Glomerular visceral epithelial cell (primary cell): ENCODE measurements around the gene SEMA7A.
"Not testable (repeated sequence)": the region's sequence is repeated elsewhere in the genome, so short reads cannot be mapped to it uniquely, and the experiment has no call there.

Experiments used
- DNase-seq: peaks from one replicate; pipeline ENCODE4 v3.0.0-alpha.2; 2016; ENCODE audit errors: extremely low spot score

SEMA7A gene

GRCh38 chr15:74373056-74373650 is 60.6 kb downstream of the SEMA7A start:
- DNase-seq: no peak

DNA sequence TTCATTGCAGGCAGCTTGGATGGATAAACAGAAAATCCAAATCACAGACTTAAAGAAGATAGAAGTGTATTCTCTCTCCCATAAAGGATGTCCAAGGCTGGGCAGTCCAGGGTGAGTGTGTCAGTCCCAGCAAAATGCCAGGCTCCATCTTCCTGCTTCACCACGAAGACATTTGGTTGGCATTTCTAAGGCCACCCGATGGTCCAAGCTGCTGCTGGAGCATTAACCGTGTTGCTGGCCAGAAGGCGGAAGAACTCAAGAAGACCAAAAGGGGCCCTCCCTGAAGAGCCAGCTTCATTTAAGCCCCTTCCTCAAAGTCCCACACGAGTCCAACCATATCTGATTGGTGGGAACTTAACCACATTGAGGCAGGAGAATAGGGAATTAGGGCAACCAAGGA is 63.3 kb downstream of the SEMA7A start:
- no peak for DNase-seq

DNA sequence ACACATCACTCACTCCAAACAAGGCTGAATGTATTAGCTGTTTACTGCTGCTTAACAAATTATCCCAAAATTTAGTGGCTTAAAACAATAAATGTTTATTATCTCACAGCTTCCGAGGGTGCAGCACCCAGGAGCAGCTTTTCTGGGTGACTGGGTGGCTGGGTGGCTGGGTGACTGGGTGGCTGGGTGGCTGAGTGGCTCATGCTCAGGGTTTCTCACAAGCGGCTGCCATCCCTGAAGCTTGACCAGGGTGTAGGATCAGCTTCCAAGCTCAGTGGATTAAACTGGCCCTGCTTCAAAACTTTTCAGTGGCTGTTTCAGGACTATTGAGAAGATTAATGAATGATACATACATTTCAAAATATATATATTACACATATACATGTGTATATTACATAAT is 64.0 kb downstream of the SEMA7A start:
- DNase-seq: no peak

DNA sequence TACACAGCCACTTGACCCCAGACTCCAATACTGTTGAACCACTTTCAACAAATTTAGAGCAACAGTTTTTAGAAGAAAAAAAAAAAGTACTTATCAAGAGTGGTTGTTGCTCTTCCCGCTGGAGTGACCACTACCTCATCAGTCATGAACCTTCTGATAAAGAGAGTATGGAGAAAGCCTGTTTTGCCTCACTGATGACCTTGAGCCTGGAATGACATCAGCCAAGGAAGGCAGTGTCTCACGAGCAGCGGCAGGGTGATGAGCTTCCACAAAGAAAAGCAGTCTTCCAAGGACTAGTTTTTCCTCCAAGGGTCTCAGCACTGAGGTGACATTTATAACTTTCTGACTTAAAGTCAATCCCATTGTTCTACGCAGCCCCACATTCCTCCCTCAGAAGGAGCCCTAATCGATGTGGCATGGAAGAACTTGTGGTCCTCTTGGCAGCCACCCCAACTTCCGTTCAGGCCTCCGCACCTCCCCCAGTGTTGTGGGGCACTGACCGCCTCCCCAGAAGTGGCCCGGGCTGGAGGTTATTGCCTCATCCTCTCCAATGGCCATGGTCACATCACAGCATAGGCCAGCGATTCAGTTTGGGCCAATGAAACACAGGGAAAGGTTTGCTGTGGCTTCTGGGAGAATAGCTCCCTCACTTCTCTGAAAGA is 64.5 kb downstream of the SEMA7A start:
- DNase-seq: no peak

DNA sequence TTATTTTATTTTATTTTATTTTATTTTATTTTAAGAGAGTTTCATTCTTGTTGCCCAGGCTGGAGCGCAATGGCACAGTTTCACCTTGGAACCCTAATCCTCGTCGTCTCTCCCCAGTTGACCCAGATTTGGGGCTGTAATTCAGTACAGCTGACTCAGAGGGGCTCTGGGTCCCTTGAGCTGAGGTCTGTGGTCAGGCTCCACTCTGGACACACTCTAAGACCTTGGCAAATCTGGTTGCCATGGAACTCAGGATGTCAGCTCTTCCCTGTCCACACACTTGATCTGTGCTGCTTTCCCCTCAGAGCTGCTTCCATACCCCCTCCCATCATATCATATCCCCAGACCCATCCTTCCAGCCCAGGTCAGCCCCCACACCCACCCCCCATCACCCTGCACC is 65.6 kb downstream of the SEMA7A start:
- no peak for DNase-seq

DNA sequence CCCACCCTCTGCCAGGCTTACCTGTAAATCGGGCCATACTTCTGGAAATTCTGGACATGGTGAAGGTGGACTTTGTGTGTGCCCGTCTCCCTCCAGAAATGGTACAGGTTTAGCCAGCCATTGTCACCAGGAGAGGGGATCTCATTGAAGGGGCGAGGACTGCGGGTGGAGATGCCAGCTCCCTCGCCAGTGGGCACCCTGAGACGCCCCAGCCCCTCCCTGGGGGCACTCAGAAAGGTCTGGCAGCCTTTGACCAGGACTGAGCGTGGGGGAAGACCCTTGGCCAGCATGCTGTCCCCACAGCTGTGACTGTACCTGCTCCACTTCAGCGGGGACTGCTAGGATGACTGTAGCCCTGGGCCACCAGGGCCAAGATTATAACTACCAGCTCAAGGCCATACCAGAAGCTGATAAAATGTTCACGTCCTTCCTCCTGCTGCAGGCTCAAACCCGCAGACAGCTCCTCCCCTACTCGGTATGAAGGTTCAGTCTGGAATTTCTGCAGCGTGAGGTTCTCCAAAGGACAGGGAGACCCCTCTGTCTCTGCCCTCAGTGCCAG is 66.4 kb downstream of the SEMA7A start, which contains the start of gene CYP11A1:
TSS of gene CYP11A1 (minus strand) at position 351 of the 559 bp plus-strand sequence. CDS start at position 290, 61 bp downstream.
- DNase-seq: no peak

GRCh38 chr15:74365598-74366445 is 67.9 kb downstream of the SEMA7A start:
- DNase-seq: peak; percentile 54

DNA sequence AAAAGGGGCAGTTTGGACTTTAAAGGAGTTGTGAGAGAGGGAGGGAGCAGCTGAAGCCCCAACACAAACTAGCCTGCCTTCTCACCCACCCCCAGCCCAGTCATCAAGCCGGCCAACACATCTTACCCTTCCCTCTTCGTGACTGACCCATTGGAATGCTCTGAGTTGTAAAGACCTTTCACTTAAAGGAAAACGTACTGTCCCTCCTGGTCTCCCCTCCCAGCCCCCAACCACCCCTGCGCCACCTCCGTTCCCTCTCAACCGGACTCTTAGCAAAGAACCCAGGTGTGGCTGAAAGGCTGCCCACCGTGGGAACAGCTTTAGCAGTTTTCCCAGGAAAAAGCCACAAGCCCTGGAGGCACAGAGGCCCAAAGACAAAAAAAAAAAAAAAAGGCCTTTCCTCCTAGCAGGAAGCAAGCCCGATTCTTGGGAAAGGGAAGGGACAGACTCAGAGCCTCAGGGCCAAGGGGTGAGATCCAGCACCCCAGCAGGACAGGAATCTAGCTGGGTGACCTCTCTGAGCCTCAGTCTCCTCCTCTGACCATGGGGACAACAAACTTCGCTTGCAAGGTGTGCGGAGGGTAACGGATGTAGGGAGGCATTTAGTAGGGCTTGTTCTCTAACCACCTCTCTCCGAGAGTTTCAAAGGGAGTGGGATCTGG is 68.7 kb downstream of the SEMA7A start:
- DNase-seq: no peak

GRCh38 chr15:74362482-74362881 is 71.3 kb downstream of the SEMA7A start:
- no peak for DNase-seq

GRCh38 chr15:74360855-74361254 is 72.9 kb downstream of the SEMA7A start:
- DNase-seq: not testable (repeated sequence)

- DNase-seq: not testable (repeated sequence)
Observed at GRCh38 chr15:74359376-74359775, 74.4 kb downstream of the SEMA7A start.
